Stomach (tissue), 4 donors: ENCODE measurements around the gene NTF3.

Experiments used
- CTCF ChIP-seq, 7 experiments: fragments of 450-650 bp in 4 of 7; fragments of 200-600 bp in 3 of 7; sonication (generic) in 3 of 7; IDR thresholded peaks; one replicate each; pipeline ENCODE4 v1.5.1; 2016 to 2019; ENCODE audit warnings: antibody characterized with exemption in 7 of 7, control low read depth in 2 of 7, mild to moderate bottlenecking in 1 of 7
- EP300 ChIP-seq: sonication (generic); formaldehyde crosslinking; IDR thresholded peaks from one replicate; pipeline ENCODE4 v1.6.1; 2017; ENCODE audit warnings: antibody characterized with exemption
- POLR2A ChIP-seq, 4 donors: fragments of 450-650 bp; IDR thresholded peaks; one replicate each; pipeline ENCODE4 v1.6.1; 2016; ENCODE audit warnings: antibody characterized with exemption in 4 of 4, control low read depth in 2 of 4, mild to moderate bottlenecking in 1 of 4, moderate library complexity in 1 of 4
- POLR2AphosphoS5 ChIP-seq, 3 donors: sonication (generic); formaldehyde crosslinking; IDR thresholded peaks; one replicate each; pipeline ENCODE4 v1.6.1; 2016; ENCODE audit warnings: antibody characterized with exemption in 3 of 3

GRCh38 chr12:5488626-5488955 lies 56.7 kb downstream of the NTF3 start:
- TF ChIP-seq CTCF (IDR thresholded peaks at IDR 0.05) (no peak), EP300 (no peak), POLR2A (IDR thresholded peaks at IDR 0.05) (no peak), POLR2AphosphoS5 (IDR thresholded peaks at IDR 0.05) (no peak)
